Stimulated activated CD4-positive, alpha-beta T cell treated with anti-CD3 and anti-CD28 coated beads, Interleukin-1b, Interleukin-23, amount 100 ng/mL, for 4 hours (primary cell): ENCODE results near the gene DQX1.

ENCODE experiments used
- DNase-seq, 2 donors: peaks; one replicate each; pipeline ENCODE4 v3.0.0-alpha.2; 2020; ENCODE audit warnings: low read depth in 2 of 2

DQX1 gene

DNA sequence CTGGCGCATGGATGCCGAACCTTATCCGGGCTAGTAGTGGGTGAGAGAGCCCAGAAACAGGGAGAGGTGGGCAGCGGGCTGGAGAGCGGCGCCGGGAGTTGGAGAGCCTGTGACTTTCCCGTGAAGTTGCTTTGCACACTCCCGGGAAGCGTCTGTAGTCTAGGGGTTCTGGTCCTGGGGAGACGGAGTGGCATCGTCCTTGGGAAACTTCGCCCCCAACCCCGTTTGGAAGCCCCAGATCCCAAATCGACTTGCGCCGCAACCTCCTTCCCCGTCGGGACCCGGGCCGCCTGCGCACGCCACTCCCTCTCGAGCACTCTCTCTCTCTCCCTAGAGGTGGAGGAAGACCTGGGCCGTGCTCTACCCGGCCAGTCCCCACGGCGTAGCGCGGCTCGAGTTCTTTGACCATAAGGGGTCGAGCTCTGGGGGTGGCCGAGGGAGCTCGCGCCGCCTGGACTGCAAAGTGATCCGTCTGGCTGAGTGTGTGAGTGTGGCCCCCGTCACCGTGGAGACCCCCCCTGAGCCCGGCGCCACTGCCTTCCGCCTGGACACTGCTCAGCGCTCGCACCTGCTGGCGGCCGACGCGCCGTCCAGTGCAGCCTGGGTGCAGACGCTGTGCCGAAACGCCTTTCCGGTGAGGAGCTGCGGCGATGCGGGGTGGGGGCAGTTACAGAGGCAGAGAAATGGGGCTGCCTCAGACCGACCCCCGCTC, 28.9 kb upstream of the DQX1 start:
- DNase-seq, result peak in 1 of 2 donors; percentile 37

DNA sequence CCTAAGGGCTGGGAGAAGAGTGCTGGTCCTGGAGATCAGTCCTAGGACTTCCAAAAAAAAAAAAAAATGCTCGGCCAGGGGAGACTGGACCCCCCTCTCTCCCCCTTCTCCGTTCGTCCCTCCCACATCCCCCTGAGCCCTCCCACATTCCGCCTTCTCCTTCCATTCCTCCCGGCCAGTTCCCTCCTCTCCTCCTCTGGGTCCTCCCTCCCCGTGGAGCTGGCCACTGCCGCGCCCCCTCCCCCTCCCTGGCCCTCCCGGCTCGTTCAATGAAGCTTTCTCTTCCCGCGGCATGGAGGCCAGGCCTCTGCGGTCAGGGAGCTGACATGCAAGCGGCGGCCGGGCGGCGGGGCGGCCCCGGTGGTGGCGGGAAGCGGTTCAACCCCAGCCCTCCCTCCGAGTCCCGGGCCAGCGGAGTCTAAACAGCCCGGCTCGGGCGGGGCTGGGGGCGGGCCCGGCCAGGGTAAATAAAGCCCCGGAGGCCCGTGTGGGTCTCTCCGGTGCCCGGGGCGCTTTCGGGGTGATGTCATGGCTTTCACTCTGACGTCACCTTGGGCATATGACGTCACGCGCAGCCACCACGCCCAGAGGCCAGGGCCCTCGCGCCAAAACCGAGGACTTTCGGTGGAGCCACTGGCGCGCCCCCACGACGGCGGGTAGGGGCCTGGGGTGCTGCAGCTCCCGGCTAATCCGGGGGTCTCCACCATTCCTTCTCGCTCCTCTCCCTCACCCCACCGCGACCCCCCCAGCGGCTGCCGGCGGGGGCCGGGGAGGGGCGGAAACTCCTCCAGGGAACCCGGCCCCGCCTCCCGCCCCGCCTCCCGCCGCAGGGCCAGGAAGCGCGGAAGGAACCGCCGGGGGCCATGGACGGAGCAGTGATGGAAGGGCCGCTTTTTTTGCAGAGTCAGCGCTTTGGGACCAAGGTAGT, 28.1 kb upstream of the DQX1 start, which contains the start of the genes DOK1 and LOXL3:
Gene DOK1, plus strand, starts transcription at position 829 of the 928 bp plus-strand sequence. Its CDS starts 35 bp downstream, at position 864.
Gene LOXL3, minus strand, starts transcription at position 51 of the 928 bp plus-strand sequence. CDS start 1,308 bp downstream, outside the sequence.
- DNase-seq, result peak; percentile 67 to 88

DNA sequence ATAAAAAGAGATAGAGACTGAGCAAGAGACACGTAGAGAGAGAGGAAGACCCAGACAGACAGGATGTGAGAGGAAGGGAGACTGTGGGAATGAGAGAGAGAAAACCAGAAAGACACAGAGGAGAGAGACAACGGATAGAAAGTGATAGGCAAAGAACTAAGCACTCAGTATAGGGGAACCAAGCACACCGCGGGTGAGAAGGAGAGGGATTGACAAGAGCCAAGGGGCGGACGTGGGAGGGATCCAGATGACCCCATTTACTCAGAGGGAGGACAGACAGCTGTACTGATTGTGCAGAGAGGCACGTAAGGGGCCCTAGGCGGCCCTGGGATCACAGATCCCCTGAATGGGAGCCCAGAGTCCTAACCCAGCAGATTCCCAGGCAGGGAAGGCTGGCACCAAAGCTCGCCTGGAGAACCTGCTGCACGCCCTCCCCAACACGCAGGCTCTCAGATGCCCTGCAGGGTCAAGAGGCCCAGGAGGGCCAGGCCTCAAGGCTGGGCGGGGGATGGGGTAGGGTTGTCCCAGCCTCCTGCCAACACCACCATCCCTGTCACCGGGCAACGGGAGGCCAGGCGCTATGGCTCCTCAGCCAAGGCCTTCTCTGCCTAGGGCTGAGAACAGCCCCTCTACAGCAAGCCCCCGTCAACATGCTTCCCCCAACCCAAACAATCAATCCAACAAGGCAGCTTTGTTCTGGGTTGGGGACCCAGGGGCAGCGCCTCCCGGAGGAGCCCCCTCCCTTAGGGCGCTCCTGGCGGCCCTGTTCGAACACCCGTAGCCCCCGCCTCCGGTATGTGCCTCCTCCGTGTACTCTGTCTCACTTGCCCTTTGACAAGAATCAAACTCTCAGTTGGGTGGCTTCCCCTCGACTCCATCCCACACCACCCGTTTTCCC, 27.1 kb upstream of the DQX1 start:
- DNase-seq, result no peak

GRCh38 chr2:74551942-74552913, 26.2 kb upstream of the DQX1 start:
- DNase-seq, result no peak

DNA sequence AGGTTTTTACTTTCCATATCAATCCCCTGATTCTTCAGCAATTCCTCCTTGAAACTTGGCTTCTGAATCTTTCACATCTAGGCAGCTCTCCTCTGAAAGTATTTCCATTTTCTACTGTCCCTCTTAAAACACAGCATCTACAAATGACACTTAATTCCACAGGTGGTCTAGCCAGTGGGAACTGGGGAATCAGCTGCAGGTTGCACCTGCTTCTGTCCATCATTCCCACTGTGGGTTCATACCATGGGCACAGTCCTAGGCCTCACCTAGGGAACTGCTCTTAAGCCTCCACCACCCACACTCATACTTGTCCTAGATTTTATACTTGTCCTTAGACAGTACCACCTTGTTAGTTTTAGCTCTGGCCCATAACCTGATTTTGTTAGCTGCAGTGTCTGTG, 25.5 kb upstream of the DQX1 start:
- DNase-seq, result no peak

- DNase-seq, result no peak
These were observed 24.2 kb upstream of the DQX1 start for GRCh38 chr2:74550231-74550630.

- no peak for DNase-seq
These were observed 23.1 kb upstream of the DQX1 start for GRCh38 chr2:74548900-74549826.

DNA sequence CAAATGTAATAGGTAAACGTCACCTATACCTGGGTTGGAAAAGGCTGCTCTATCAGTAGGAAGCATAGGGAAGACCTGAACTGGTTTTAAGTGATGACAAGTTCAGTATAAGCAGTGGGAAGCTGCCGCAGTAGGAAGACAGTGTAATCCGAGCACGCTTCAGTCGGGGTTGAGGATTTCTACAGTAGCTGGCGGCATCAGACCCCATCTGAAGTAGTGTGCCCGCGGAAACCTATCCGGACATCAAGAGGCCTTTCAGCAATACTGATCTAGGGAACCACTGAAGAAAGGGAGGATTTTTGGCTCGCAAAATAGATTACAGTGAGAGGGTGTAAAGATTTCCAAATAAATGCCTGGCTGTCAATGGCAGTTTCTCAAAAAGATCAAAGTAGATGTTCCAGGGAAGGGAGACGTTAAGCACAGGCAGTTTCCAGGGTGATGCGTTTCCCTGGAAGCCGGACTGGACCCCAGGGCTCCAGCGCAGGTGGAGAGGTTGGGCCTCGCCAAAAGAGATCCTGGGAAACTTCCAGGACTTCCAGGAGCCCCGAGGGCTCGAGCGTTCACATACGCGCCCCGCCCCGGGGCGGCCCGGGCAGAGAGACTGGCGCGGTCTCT, 22.4 kb upstream of the DQX1 start:
- DNase-seq, result no peak

GRCh38 chr2:74546004-74546403, 20.0 kb upstream of the DQX1 start:
- no peak for DNase-seq

GRCh38 chr2:74544634-74545033, 18.6 kb upstream of the DQX1 start:
- no peak for DNase-seq

DNA sequence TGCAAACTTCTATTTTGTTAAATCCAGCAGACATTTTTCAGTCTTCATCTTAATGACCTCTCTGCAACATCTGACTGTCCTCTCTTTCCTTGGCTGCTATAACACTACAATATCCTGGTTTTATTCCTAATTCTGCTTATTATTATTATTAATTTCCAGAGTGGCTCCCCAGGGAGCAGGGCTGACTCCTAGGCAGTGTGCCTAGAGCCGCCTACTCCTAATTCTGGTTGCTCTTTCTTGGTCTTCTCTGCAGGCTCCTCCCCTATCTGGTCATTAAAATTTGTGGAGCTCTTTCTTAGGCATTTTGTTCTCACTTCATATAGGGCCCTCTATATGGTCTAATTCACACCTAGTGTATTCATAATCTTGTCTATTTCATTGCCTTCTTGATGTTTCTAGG, 16.9 kb upstream of the DQX1 start:
- DNase-seq, result no peak

DNA sequence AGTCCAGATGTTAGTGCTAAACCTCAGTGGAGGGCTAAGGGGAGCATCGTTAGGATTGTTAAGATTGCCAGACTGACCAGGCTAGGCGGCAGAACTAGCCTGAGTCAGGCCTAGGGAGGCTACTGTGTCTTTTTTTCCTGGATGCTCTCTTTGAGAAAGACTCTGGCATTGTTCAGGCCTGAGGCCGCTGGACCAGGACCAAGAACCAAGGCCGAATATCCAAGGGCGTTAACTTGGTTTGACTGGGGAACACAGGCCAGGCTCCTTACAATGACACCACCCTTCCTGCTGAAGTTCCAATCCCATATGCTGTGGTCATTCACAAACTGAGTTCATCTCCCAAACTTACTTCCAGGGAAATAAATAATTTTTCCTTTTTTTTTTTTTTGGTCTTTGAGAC, 14.3 kb upstream of the DQX1 start:
- DNase-seq, result no peak

- DNase-seq, result no peak
These were observed 12.9 kb upstream of the DQX1 start for GRCh38 chr2:74538881-74539339.

GRCh38 chr2:74537140-74537539, 11.1 kb upstream of the DQX1 start:
- DNase-seq, result no peak

DNA sequence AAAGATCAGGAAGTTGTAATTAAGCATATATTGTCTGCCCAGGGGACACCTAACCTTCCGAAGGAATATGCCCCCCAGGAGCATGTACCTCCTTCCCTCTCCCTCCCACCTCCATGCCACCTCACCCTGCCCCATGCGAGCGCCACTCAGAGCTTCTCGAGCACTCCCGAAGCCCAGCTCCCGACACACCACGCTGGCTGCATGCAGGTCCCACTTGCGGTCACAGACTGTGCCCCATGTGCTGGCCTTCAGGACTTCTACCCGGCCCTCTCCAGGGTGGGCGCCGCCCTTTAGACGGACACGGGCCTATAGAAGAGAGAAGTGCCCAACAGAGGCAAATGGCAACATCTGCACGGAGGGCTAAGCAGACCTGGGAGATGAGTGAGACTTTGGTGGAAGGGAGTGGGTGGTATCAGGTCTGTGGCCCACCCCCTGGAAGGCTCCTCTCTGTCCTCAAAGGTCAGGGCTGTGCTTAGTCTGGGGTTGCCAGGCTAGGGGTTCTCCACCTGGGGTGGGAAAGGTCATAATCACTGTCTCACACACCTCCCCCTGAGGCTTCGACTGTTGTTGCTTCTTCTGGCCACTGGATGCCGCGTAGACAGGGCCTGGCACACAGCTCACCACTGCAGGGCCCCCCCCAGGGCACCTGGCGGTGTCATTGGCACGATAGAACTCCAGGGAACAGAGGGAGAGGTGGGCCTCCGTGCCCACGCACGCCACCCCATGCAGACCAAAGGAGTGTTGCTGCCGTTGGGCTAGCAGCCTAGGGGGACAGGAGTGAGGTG, 10.3 kb upstream of the DQX1 start:
- DNase-seq, result no peak

DNA sequence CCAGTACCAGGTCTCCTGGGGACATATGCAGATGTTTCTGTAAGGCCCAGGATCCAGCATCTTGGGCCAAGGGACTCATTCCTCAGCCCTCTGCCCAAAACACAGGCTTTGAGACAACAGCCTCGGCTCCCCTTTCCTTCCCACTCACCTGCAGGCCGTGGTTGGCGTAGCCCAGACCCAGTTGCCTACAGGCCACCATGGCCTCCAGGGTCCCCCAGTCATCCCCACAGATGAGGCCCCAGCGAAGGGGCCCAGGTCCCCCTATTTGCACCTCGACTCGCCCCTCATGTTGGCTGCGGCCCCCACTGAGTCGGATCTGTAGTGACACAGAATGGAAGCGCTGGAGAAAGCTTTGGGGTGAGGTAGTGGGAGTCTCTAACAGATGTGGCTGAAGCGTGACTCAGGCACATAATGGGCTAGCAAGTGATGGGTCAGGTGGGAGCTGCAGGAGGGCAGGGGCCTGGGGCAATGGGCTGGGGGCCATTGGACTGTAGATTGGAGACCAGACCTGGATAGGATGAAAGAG, 9.5 kb upstream of the DQX1 start:
- DNase-seq, result no peak

GRCh38 chr2:74534411-74534810, 8.4 kb upstream of the DQX1 start:
- DNase-seq, result no peak

DNA sequence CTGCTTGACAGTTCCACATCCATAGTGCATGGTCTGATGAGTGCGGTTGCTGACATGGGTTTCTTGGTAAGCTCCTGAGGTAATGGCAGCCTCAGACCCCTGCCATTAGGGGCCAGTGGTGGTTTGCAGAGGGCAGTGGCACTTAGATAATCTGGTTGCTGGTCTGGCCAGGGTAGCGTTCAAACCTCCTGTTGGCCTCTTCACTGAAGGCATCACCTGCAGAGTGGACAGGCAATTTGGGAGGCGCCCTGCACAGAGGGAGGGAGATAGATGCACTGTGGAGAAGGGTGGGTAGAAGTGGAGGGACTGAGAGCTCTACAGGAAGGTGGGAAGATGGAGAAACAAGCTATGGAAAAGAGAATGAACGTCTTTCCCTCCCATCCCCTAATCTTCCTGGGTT, 7.4 kb upstream of the DQX1 start:
- DNase-seq, result no peak
